Stimulated activated naive CD4-positive, alpha-beta T cell (primary cell): Measurements from ENCODE around the gene BRD3.

Experiments used
- DNase-seq, 6 experiments: peaks; one replicate each; lab custom pipeline; 2025; lab: John Stamatoyannopoulos, UW

BRD3 gene

DNA sequence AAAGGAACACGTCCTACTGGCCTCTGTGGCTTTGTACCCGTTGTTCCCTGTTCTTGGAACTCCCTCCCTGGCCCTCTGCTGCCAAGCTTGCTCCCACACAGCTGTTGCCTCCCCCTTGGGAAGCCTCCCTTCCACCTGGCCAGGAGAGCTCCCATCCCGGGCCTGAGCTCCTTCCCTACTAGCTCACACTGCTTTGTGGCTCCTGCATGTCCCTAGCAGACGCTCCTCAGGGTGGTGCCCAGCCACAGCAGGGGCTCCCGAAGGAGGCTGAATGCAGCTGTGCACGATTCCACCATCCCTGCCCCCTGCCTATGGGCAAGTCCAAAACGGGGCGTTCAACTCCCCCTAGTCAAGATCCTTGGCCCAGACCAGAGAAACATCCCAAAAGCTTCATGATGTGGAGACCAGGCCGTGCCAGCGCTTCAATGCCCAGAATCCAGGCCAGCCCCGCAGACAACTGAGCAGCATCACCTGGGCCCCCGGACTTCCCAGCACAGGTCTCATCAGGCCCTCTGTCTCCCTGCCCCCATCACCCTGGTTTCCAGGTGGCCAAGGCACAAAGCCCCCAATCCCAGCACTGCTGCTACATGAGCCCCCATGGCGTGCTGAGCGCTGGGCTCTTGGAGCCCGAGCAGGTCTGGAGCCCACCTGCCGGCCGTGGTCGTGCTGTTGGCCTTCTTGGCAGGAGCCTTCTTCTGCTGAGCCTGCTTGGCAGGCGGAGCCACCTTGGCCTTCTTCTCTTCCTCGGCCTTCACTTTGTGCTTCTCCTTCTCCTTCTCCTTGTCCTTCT is 28.2 kb downstream of the BRD3 start:
- no peak for DNase-seq

DNA sequence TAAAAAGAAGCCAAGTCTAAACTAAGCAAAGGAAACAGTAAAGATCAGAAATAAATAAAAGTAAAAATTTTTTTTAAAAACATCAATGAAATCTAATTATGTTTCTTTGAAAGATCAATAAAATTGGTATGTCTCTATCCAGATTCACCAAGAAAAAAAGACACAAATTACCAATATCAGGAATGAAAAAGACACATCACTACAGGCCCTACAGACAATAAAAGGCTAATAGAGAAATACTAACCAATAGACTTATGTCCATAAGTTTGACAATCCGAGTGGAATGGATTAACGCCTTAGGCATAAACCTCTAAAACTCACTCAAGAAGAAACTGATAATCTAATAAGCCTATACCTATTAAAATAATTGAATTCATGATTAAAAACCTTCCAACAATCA is 30.2 kb downstream of the BRD3 start:
- no peak for DNase-seq

DNA sequence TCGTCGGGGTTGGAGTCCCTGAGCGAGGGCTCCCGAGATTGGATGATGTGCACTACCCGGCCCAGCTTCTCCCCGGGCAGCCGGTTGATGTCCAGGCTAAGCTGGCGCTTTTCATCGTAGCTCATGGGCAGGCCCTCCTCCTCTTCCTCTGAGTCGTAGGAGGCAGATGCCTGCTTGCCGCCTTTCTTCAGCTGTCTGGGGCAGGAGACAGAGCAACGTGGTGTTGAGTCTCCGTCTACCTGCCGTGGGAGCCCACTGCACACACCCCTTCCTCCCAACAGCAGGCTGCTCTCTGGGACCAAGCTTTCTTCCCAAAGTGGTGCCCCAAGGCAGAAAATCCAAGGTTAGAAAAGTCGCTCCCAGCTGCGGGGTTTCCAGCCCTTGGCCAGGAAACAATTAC is 31.7 kb downstream of the BRD3 start:
- no peak for DNase-seq

DNA sequence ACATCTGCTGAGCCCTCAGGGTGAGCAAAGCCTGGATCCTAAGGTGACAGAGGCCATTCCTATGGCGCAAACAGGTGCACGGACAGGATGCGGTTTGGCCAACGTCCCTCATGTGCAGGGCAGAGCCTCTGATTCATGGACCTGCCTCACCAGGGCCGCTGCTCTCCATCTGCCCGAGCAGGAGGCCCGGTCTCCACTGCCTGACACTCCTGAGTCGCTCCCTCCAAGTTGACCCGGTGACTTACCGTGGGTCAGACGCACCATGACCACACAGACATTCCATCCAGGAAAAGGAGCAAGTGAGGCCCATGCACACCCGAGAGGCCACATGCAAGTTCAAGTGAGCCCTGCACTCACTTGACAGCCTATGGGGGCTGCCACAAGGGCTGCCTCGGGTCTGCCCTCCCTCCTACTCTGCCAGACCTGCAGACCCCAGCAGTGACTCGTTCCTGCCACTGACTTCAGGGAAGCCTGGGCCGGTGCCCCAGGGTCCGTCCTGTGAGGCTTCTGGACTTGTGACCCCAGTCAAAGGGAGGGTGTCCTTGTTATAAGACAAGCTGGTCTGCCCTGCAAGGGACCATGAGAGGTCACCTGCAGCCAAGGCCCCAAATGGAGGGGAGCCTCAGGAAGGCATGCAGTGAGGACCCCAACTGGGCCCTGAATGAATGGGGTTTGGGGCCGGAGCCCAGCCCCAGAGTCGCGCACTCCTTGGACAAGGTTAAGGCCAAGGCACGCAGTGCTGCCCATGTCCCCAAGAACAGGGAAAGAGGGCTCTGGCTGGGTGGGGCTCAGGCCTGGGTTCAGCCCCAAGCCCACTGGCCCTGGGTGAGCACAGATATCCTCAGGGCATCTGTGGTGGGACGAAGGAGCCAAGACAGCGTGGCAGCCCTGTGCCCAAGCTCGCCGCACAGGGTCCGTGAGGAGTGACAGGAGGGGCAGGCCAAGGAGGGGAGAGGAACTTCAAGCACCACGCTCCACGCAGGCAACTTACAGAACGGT is 32.5 kb downstream of the BRD3 start:
- no peak for DNase-seq

DNA sequence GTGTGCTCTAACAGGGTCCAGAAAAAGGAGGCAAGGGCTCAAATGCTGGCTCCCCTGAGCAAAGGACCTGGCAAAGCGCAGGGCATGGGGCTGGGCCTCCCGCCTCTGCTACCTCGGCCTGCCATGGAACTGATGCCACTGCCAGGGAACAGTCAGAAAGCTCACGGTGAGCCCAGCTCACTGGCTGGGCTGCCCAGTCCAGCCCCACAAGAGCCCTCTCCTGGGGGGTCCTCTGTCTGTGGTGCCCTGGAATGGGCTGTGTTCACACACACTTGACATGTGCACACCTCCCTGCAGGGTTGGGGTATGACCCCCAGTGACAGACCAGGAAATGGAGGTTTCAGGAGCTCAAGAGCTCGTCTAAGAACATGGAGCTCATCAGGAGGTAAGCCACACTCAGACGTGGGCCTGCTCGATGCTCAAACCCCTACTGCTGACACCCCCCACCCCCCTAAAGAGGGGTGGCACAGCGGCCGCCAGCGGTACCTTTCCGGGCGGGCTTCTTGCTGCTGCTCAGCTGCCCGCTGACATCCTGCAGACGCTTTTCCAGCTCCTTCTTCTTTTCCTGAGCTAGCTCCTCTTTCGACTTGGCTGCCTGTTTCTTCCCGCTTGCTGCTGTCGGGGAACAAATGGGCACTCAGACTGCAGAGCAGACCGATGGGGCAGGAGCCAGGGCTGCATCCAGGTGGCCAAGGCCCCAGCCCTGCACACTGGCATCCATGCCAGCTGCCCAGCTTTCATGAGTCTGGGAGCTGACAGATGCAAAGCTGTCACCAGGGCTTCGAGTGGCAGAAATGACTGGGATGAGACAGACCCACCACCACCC is 33.4 kb downstream of the BRD3 start:
- DNase-seq, result no peak

DNA sequence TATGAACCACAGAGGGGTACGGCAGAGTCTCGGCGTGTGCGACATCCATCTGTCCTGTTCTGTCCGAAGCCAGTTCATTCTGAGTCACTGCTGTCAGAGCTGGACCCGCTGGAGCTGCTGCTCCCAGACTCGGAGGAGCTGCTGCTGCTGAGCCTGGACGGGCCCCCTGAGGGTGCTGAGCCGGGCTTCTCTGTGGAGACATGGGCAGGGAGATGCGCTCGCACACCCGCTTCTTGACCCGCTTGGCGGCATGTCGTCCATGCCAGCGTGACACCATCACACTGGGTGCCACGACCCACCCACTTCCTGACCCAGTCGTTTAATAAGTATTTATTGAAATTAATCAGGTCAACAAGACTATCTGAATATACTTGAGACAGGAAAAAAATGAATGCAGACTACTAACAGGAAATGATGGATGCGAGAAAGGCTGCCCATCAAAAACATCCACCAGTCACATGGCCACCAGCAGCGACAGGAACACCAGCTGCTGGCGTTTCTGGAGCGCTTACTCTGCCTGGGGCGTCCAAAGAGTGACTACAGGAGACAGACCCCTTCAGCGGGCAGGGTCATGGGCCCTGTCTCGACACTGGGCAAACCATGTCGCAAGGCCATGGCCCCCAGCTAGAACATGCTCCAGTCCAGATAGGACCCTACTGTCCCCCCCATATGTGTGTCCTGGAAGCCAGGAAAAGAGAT is 34.2 kb downstream of the BRD3 start:
- DNase-seq, result no peak

DNA sequence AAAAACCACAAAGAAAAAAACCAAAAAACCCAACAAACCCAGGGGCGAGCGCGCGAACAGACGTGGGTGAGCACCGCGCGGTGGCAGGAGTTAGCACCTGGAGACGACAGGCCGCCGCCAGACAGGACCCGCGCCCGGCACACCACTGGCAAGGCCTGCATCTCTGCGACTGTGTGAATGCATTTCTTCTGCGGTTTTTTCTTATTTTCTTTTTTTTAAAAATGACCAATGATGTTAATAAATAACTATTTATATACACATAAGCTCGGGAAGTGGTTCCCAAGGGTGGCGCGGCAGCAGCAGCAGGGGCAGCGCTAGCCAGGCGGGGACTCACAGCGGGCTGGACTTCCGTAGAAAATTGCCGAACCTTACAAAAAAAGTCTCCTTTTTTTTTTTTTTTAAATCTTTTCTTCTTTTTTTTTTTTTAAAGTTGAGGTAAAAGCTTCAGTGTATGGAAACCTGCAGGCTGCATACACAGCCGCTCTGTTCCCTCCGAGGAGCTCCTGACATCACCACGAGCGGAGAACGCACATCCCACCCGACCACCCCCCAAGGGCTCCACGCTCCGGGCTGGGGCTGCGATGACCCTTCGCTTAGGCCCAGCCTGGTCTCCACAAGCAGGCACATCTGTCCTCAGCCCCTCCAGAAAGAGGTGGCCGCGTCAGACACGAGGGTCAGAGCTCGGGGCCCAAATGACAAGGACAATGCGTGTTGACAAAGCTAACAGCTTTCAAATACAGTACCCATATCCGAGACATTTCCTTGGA is 35.2 kb downstream of the BRD3 start:
- DNase-seq, result no peak

DNA sequence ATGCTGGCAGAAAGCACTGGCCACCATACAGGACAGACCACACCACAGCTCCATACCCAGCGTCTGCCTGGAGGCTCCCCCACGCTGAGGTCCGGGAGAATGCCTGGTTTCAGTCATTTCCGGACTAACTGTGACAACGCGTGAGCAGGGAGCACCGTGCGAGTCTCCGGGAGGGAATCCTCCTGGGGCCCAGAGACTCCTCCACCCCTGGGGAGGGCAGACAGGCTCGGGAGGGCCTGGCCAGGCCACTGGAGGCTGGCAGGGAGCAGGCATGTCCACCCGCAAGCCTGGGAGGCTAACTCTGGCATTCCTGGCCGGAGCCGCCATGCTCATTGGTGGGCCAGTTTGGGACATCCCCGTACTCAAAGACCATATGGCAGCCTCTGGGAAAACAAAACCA is 36.0 kb downstream of the BRD3 start:
- no peak for DNase-seq

DNA sequence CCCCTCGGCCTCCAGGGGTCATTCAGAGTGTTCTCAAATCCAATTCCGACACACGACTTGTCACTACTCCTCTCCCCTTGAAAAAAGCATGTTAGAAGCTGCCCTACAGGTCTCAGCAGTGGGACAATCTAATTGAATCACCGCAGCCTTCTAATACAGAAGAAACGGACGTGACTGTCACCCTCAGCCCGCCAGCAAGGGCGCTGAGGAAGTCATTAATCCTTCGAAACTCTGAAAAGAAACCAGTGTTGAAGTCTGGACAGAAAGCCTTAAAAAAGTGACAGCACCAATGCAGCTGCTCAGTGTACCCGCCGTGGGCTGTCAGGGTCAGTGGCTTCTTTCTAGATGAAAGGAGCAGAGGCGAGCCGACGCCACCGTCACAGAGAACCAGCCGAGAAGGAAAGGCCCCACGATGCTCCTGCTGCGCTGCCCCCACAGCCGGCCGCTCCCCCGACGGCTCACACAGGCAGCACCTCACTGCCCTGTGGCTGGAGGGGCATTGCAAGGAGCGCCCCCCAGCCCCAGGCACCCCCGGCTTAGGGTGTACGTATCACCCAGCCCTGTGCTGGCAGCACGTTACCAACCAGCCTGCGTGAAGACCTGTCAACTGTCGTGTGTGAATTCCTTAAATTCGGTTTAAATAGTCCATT is 36.9 kb downstream of the BRD3 start:
- no peak for DNase-seq

DNA sequence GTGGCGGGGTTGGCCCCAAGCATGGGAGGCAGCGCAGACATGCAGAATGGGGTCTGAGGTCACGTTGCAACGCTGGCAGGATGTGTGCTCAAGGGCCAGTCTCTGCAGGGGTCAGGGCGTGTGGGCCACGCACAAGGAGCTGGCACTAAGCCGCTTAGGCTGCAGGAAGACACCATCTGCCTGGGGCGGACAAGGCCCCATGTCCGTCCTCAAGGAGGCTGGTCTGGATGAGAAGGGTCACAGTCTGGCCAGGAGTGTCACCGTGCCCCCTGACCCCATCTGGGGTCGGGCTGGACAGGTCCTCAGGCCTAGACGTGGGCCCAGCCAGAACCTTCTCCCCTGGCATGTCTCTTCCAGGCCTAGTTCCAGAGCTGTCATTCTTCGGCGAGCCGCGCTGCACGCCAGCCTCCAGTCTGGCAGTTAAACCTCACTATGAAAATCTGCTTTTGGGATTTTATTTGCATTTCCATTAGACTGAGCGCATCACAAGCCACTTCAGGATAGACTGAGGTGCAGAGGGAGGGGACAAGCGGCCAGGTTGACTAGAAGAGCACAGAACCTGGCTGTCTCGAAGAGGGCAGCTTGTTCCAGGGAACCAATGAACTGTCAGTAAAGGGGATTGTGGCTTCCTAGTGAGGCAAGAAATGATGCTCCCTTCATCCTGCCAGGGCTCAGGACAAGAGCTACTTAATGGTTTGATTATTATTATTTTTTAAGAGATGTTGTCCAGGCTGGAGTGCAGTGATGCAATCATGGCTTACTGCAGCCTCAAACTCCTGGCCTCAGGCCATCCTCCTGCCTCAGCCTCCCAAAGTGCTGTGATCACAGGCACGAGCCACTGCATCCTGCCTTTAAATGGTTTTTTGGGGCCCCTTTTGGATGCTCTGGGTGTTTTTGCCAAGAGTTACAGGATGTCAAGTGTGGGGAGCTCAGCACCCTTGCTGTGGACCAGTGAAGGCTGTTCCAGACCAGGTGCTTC is 38.3 kb downstream of the BRD3 start:
- no peak for DNase-seq

DNA sequence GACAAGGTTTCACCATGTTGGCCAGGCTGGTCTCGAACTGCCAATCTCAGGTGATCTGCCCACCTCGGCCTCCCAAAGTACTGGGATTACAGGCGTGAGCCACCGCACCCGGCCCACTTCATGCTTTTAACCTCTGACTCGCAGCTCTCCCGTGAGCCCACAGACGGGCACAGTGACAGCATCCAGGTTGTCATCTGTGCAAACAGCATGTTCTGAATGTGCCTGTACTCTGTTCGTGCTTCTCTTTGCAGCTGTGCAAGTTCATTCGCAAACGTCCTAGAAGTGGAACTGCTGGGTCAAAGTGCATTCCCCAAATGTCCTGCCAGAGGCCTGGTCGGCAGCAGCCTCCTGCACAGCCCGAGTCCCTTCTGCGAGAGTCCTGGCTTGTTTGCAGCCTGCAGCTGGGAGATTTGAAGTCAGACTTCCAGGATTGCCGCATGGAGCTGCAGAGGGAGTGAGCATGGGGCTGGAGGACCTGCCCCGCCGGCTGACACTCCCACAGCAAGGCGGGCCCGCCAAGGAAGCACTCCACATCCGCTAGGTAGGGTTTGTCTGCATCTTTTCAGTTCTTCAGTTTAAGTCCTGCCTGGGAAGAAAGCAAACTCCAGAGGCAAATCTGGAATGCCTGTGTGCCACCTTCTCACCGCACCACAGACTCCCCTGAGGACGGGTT is 39.1 kb downstream of the BRD3 start:
- DNase-seq, result no peak

DNA sequence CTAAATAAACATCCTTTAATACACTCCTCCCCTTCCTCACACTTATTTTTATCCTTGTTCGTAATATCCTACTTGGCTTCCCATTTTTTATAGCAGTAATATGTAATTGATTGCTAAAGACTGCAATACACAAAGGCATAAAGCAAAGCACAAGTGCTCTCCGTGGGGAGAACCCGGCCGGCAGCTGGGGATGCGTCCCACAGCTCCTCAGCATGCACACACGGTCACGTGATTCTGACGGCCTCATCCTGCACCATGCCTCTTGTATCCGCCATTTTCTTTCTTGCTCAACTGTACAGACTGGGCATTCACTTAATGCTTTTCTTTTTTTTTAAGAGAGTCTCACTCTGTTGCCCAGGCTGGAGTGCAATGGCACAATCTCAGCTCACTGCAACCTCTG is 39.8 kb downstream of the BRD3 start:
- DNase-seq, result no peak

DNA sequence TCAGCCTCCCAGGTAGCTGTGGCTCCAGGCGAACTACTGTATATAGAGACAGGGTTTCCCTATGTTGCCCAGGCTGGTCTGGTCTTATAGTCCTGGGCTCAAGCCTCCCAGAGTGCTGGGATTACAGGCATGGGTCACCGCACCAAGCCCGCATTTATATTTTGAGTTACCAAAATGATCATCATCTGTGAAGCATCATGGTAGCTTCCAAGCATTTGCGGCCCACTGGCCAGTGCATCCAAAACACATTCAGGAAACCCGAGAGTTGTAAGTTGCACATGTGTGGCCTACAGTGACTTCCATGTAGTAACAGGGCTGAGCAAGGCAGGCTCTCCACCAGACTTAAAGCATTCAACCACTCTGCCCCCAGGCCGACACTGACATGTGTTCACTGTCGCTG is 40.3 kb downstream of the BRD3 start:
- DNase-seq, result no peak

DNA sequence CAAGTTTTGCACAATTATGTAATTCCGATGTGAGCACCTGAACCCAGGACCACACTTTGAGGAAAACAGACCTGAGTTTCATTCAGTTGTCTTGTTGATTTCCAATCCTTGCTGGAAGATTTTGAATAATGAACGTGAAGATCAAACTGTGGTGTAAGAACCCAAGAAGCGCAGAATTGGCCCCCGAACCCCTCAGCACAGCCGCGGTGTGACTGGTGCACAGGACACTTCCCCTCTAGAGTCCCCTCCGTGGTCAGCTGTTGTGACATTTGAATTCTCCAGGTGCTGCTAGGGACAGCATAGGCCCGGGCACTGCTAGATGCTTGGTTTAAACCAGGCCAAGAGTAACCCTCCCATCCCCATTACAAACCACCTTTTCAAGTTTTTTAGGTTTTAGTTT is 40.8 kb downstream of the BRD3 start:
- no peak for DNase-seq

DNA sequence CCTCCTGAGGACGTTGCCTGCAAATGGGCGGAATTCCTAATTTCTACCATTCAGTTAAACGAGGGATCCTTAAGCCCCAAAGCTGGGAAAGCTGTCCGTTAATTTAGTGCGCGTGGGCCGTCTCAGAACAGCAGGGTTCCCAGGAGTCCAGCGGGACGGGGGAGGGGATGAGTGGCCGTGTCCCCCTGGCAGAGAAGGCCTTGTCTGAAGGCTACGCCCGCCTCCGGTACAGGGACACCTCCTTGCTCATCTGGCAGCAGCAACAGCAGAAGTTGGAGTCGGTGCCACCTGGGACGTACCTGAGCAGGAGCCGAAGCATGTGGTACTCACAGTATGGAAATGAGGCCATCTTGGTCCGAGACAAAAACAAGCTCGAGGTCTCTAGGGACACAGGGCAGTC is 41.2 kb downstream of the BRD3 start:
- no peak for DNase-seq

DNA sequence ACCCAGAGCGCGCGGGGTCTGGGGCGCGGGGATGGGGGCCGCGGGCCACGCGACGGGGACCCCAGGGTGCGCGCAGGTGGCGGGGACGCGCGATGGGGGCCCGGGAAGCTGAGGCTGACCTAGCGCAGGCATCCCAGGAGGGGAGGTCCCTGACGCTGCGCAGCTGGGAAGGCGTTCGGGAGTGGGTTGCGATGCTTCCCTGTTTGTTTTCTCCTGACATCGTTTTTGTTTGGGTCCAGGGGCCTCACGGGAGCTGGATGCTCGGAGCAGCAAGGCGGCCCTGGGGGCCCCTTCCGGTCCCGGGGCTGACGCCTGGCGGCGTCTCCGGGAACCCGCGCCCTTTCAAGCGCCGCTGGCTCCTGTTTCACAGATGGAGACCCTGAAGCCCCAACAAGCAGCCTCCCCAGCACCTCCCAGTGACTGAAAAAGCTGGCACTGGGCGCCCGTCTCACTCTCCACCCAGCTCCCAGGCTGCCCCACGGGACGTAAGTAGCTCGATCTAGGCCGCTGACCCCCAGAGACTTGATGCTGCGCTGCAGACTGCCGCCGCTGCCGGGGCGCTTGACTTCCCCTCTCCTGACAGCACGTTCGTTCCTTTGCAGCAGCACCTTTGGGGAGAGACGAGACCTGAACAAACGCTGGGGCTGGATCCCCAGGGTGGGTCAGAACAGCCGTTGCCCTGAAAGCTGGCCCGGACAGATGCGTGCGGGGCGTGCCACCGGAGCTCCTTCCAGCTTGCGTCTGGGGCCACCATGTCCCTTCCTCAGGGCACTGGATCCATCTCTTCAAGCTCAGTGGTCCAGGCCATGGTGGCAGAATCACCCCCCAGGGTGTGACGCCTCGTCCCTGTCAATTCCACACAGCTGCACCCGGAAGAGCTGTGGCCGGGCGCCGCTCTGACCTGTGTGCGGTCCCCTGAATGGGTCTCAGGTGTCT is 42.0 kb downstream of the BRD3 start:
- DNase-seq, result peak; percentile 16 to 71 (median 46)
